PFSK-1 (cell line): Measurements from ENCODE around the gene RIMKLA.

Experiments
- FOXP2 ChIP-seq: optimal IDR thresholded peaks from 2 replicates; pipeline ENCODE3; 2011; ENCODE audit warnings: borderline replicate concordance, control low read depth, inconsistent platforms; ENCODE audit not compliant: insufficient read depth; ENCODE audit errors: extremely low read length, extremely low read depth
- POLR2AphosphoS5 ChIP-seq: IDR thresholded peaks from 2 replicates; pipeline ENCODE4 v1.6.1; 2012; ENCODE audit warnings: low read depth, mild to moderate bottlenecking, control low read depth, low read length, moderate library complexity
- REST ChIP-seq, 2 experiments: IDR thresholded peaks; 2 replicates each; pipeline versions ENCODE4 v1.6.1 to v1.8.0; 2011 to 2012; ENCODE audit warnings: low read depth in 2 of 2, low read length in 2 of 2, control low read depth in 1 of 2, inconsistent platforms in 1 of 2, mild to moderate bottlenecking in 1 of 2, moderate library complexity in 1 of 2; ENCODE audit not compliant: insufficient read depth in 1 of 2
- SIN3A ChIP-seq: IDR thresholded peaks from 2 replicates; pipeline ENCODE4 v1.6.1; 2012; ENCODE audit warnings: mild to moderate bottlenecking, low read length, moderate library complexity, borderline replicate concordance; ENCODE audit not compliant: insufficient read depth

- TF ChIP-seq POLR2AphosphoS5 = no peak
- TF ChIP-seq REST (IDR thresholded peaks at IDR 0.05; ENCODE audit: insufficient read depth in 1 of 2, low read depth in 2 of 2, low read length in 2 of 2) = no peak
- no peak for TF ChIP-seq SIN3A
- no peak for TF ChIP-seq FOXP2
Measured at GRCh38 chr1:42364542-42364941, 16.1 kb upstream of the RIMKLA start.
